ENCODE results near the gene DNAJC16. TPM values are rescaled to one million over a fixed set of nuclear protein-coding genes. Genes with fewer than 3 reads are reported as not detected.
"Not testable (repeated sequence)": the region's sequence is repeated elsewhere in the genome, so short reads cannot be mapped to it uniquely, and the experiment has no call there.

Gene DNAJC16
- polyA plus RNA-seq, 4 donors = 20.9 to 39.0 (median 31.3) TPM

GRCh38 chr1:15577691-15578090 is 51.0 kb downstream of the DNAJC16 start:
- DNase-seq (ENCODE audit: low read depth in 4 of 4, low spot score in 2 of 4) = no peak

- DNase-seq (ENCODE audit: low read depth in 4 of 4, low spot score in 2 of 4) = no peak
Observed at GRCh38 chr1:15578921-15579682, 52.5 kb downstream of the DNAJC16 start.

GRCh38 chr1:15579683-15580047 is 53.0 kb downstream of the DNAJC16 start:
- no peak for DNase-seq (ENCODE audit: low read depth in 4 of 4, low spot score in 2 of 4)

GRCh38 chr1:15583016-15583706 is 56.5 kb downstream of the DNAJC16 start:
- DNase-seq (ENCODE audit: low read depth in 4 of 4, low spot score in 2 of 4) = no peak

GRCh38 chr1:15584489-15585363 is 58.1 kb downstream of the DNAJC16 start, which contains the start of gene AGMAT:
AGMAT (minus strand) TSS chr1:15585051; CDS start chr1:15584967, 84 bp downstream.
- no peak for DNase-seq (ENCODE audit: low read depth in 4 of 4, low spot score in 2 of 4)

- no peak for DNase-seq (ENCODE audit: low read depth in 4 of 4, low spot score in 2 of 4)
Observed at GRCh38 chr1:15592285-15592684, 65.6 kb downstream of the DNAJC16 start.

- DNase-seq (ENCODE audit: low read depth in 4 of 4, low spot score in 2 of 4) = no peak
Observed at GRCh38 chr1:15595809-15596617, 69.4 kb downstream of the DNAJC16 start.

- DNase-seq (ENCODE audit: low read depth in 4 of 4, low spot score in 2 of 4) = no peak
Observed at GRCh38 chr1:15598436-15598835, 71.8 kb downstream of the DNAJC16 start.

GRCh38 chr1:15603050-15603965 is 76.7 kb downstream of the DNAJC16 start:
- peak; percentile 84 to 95 (median 87) for DNase-seq (ENCODE audit: low read depth in 4 of 4, low spot score in 2 of 4)

- DNase-seq (ENCODE audit: low read depth in 4 of 4, low spot score in 2 of 4) = not testable (repeated sequence)
Observed at GRCh38 chr1:15603966-15604282, 77.3 kb downstream of the DNAJC16 start.

- DNase-seq (ENCODE audit: low read depth in 4 of 4, low spot score in 2 of 4) = not testable (repeated sequence)
Observed at GRCh38 chr1:15604400-15604799, 77.8 kb downstream of the DNAJC16 start.

GRCh38 chr1:15605398-15606383 is 79.0 kb downstream of the DNAJC16 start:
- no peak for DNase-seq (ENCODE audit: low read depth in 4 of 4, low spot score in 2 of 4)

- DNase-seq (ENCODE audit: low read depth in 4 of 4, low spot score in 2 of 4) = no peak
Observed at GRCh38 chr1:15609631-15610030, 83.0 kb downstream of the DNAJC16 start.

GRCh38 chr1:15610167-15610566 is 83.5 kb downstream of the DNAJC16 start:
- no peak for DNase-seq (ENCODE audit: low read depth in 4 of 4, low spot score in 2 of 4)

GRCh38 chr1:15616373-15617172 is 89.9 kb downstream of the DNAJC16 start:
- DNase-seq (ENCODE audit: low read depth in 4 of 4, low spot score in 2 of 4) = no peak

GRCh38 chr1:15617173-15618076 is 90.8 kb downstream of the DNAJC16 start, which contains the start of gene DDI2:
DDI2 (plus strand) TSS chr1:15617458; CDS start chr1:15617671, 213 bp downstream.
- DNase-seq (ENCODE audit: low read depth in 4 of 4, low spot score in 2 of 4) = peak in 3 of 4 donors; percentile 88 to 97 (median 90)
